HEK293 (cell line): ENCODE data around the gene CDON.

ENCODE experiments used
- MEIS1 ChIP-seq: sonication (generic); formaldehyde crosslinking; IDR thresholded peaks from 2 replicates; pipeline ENCODE4 v1.8.1; 2022; ENCODE audit warnings: missing genetic modification reagents, mild to moderate bottlenecking, borderline replicate concordance
- MYNN ChIP-seq: fragments of 450-650 bp; formaldehyde crosslinking; IDR thresholded peaks from 2 replicates; pipeline ENCODE4 v1.5.1; 2016; ENCODE audit warnings: missing biosample characterization, missing genetic modification characterization, borderline replicate concordance
- YY1 ChIP-seq: fragments of 450-650 bp; formaldehyde crosslinking; IDR thresholded peaks from 2 replicates; pipeline ENCODE4 v1.5.1; 2018; ENCODE audit warnings: missing biosample characterization, missing genetic modification characterization
- ZNF423 ChIP-seq: fragments of 450-650 bp; formaldehyde crosslinking; IDR thresholded peaks from 2 replicates; pipeline ENCODE4 v1.5.1; 2016; ENCODE audit warnings: missing biosample characterization, missing genetic modification characterization
- ZNF664 ChIP-seq: fragments of 450-650 bp; formaldehyde crosslinking; IDR thresholded peaks from 2 replicates; pipeline ENCODE4 v1.5.1; 2016; ENCODE audit warnings: missing biosample characterization, missing genetic modification characterization
- ZNF76 ChIP-seq: fragments of 450-650 bp; formaldehyde crosslinking; IDR thresholded peaks from 2 replicates; pipeline ENCODE4; 2016; ENCODE audit warnings: low read depth, missing biosample characterization, missing genetic modification characterization, borderline replicate concordance
- TF ChIP-seq, protein P1 (sequence below): fragments of 450-650 bp; formaldehyde crosslinking; IDR thresholded peaks from 2 replicates; pipeline ENCODE4 v1.5.1; 2016; ENCODE audit warnings: missing biosample characterization, missing genetic modification characterization
- TF ChIP-seq, protein P2 (sequence below): fragments of 450-650 bp; formaldehyde crosslinking; IDR thresholded peaks from 2 replicates; pipeline ENCODE4 v1.5.1; 2016; ENCODE audit warnings: missing biosample characterization, missing genetic modification characterization, low read depth
- TF ChIP-seq, protein P3 (sequence below): fragments of 450-650 bp; formaldehyde crosslinking; IDR thresholded peaks from 2 replicates; pipeline ENCODE4 v1.5.1; 2017; ENCODE audit warnings: missing biosample characterization, missing genetic modification characterization
- TF ChIP-seq, protein P4 (sequence below): fragments of 450-650 bp; formaldehyde crosslinking; IDR thresholded peaks from 2 replicates; pipeline ENCODE4 v1.5.1; 2016; ENCODE audit warnings: missing biosample characterization, missing genetic modification characterization

DNA sequence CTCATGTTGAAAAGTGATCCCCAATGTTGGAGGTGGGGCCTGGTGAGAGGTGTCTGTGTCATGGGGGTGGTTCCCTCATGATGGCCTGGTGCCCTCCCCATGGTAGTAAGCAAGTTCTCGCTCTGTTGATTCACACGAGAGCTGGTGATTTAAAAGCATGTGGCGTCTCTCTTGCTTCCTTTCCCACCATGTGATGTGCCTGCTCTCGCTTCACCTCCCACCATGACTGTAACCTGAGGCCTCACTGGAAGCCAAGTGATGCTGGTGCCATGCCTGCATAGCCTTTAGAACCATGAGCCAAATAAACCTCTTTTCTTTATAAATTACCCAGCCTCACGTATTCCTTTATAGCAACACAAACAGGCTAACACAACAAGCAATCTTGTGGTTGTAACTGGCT, 64.4 kb downstream of the CDON start:
- TF ChIP-seq, protein P1, sequence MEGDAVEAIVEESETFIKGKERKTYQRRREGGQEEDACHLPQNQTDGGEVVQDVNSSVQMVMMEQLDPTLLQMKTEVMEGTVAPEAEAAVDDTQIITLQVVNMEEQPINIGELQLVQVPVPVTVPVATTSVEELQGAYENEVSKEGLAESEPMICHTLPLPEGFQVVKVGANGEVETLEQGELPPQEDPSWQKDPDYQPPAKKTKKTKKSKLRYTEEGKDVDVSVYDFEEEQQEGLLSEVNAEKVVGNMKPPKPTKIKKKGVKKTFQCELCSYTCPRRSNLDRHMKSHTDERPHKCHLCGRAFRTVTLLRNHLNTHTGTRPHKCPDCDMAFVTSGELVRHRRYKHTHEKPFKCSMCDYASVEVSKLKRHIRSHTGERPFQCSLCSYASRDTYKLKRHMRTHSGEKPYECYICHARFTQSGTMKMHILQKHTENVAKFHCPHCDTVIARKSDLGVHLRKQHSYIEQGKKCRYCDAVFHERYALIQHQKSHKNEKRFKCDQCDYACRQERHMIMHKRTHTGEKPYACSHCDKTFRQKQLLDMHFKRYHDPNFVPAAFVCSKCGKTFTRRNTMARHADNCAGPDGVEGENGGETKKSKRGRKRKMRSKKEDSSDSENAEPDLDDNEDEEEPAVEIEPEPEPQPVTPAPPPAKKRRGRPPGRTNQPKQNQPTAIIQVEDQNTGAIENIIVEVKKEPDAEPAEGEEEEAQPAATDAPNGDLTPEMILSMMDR (tag by site-specific recombination) = no peak
- TF ChIP-seq, protein P2, sequence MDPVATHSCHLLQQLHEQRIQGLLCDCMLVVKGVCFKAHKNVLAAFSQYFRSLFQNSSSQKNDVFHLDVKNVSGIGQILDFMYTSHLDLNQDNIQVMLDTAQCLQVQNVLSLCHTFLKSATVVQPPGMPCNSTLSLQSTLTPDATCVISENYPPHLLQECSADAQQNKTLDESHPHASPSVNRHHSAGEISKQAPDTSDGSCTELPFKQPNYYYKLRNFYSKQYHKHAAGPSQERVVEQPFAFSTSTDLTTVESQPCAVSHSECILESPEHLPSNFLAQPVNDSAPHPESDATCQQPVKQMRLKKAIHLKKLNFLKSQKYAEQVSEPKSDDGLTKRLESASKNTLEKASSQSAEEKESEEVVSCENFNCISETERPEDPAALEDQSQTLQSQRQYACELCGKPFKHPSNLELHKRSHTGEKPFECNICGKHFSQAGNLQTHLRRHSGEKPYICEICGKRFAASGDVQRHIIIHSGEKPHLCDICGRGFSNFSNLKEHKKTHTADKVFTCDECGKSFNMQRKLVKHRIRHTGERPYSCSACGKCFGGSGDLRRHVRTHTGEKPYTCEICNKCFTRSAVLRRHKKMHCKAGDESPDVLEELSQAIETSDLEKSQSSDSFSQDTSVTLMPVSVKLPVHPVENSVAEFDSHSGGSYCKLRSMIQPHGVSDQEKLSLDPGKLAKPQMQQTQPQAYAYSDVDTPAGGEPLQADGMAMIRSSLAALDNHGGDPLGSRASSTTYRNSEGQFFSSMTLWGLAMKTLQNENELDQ (tag by site-specific recombination) = no peak
- TF ChIP-seq, protein P3, sequence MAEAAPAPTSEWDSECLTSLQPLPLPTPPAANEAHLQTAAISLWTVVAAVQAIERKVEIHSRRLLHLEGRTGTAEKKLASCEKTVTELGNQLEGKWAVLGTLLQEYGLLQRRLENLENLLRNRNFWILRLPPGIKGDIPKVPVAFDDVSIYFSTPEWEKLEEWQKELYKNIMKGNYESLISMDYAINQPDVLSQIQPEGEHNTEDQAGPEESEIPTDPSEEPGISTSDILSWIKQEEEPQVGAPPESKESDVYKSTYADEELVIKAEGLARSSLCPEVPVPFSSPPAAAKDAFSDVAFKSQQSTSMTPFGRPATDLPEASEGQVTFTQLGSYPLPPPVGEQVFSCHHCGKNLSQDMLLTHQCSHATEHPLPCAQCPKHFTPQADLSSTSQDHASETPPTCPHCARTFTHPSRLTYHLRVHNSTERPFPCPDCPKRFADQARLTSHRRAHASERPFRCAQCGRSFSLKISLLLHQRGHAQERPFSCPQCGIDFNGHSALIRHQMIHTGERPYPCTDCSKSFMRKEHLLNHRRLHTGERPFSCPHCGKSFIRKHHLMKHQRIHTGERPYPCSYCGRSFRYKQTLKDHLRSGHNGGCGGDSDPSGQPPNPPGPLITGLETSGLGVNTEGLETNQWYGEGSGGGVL (tag by site-specific recombination) = no peak
- TF ChIP-seq MEIS1 (CRISPR knock-in tag) = no peak
- TF ChIP-seq MYNN = no peak
- TF ChIP-seq, protein P4, sequence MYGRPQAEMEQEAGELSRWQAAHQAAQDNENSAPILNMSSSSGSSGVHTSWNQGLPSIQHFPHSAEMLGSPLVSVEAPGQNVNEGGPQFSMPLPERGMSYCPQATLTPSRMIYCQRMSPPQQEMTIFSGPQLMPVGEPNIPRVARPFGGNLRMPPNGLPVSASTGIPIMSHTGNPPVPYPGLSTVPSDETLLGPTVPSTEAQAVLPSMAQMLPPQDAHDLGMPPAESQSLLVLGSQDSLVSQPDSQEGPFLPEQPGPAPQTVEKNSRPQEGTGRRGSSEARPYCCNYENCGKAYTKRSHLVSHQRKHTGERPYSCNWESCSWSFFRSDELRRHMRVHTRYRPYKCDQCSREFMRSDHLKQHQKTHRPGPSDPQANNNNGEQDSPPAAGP (tag by site-specific recombination) = no peak
- no peak for TF ChIP-seq ZNF664 (tag by site-specific recombination)
- TF ChIP-seq ZNF76 (tag by site-specific recombination) = no peak
- no peak for TF ChIP-seq ZNF423 (tag by site-specific recombination)
- TF ChIP-seq YY1 (tag by site-specific recombination) = no peak
